ENCODE measurements around the gene GUCA1A.

GRCh38 chr6:42193491-42193894 lies 20.3 kb downstream of the GUCA1A start:
- TF ChIP-seq ZFX (IDR thresholded peaks at IDR 0.05): no peak
- no peak for TF ChIP-seq EZH2 (IDR thresholded peaks at IDR 0.05)
- TF ChIP-seq CTCF (IDR thresholded peaks at IDR 0.05 in 2 of 3, conservative IDR thresholded peaks at IDR 0.05 in 1 of 3; ENCODE audit: borderline replicate concordance in 1 of 3, insufficient read depth in 1 of 3, low read depth in 2 of 3, low read length in 2 of 3): no peak
- TF ChIP-seq POLR2AphosphoS5 (IDR thresholded peaks at IDR 0.05; ENCODE audit: low read depth, low read length): no peak
- no peak for TF ChIP-seq TCF7L2 (IDR thresholded peaks at IDR 0.05; ENCODE audit: borderline replicate concordance, extremely low read depth, insufficient read depth, insufficient read length)
- TF ChIP-seq RAD21 (IDR thresholded peaks at IDR 0.05; ENCODE audit: low read depth): no peak
